ENCODE results near the gene NR6A1. TPM values are rescaled to one million over a fixed set of nuclear protein-coding genes. Genes with fewer than 3 reads are reported as not detected.

Gene NR6A1
- total and polyA plus RNA-seq, 2 of the 8 experiments (the other 6 are each of a cell fraction or from before 2014, with no cell fraction given) = 93.2 to 237 TPM

DNA sequence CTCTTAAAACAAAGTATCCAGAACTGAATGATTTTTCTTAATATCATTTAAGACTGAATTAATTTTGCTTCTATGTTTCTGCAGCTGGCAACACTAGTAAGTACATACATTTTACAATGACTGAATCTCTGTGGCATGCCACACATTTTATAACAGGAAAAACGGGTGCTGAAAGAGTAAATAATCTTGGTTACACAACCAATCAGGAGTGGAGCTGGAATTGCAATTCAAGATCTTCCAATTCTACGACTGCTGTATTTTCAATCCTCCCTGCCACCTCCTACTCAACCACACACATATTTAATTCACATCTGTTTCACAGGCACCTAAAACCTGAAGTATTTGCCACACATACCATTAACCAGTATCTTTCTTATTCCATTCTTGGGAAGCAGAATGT is 211.2 kb downstream of the NR6A1 start:
- no peak overlapping the region for H3K27ac ChIP-seq (ENCODE audit: low read depth, low read length)
- H4K91ac ChIP-seq (replicated peaks; ENCODE audit: insufficient read length, low read length) = no peak overlapping the region
- no peak overlapping the region for H3K4me2 ChIP-seq (ENCODE audit: insufficient read depth in 1 of 2, low read depth in 2 of 2, low read length in 2 of 2)
- H3K79me2 ChIP-seq (ENCODE audit: control insufficient read depth in 1 of 2, insufficient read depth in 2 of 2, low read length in 2 of 2) = peaks cover 0 to 59% of the 10 kb centered on the region in 2 experiments; a peak in 2 of 4 replicates
- H2BK15ac ChIP-seq (ENCODE audit: low read length) = no peak overlapping the region
- no peaks in the 10 kb centered on the region for H3K36me3 ChIP-seq (ENCODE audit: control insufficient read depth in 2 of 4, insufficient read depth in 4 of 4, low read length in 3 of 4)
- H4K8ac ChIP-seq (ENCODE audit: extremely low read depth, insufficient read depth, low read length) = no peak overlapping the region
- no peak overlapping the region for H2BK5ac ChIP-seq (ENCODE audit: low read depth, low read length)
- H3K18ac ChIP-seq (ENCODE audit: extremely low read depth, low read length) = no peak overlapping the region; the same call in 1 of the 2 replicates
- H3K9ac ChIP-seq (replicated peaks in 1 of 4; ENCODE audit: extremely low read depth in 1 of 4, low read depth in 3 of 4, low read length in 3 of 4) = no peak overlapping the region
- ChIA-PET POLR2A (ENCODE audit: partially characterized antibody) (no interaction called here), CTCF (ENCODE audit: partially characterized antibody) (interaction anchor here (1.9 kb wide), 1 partner anchor 153 kb away, joined by 7 read pairs; no protein-coding TSS in a partner anchor)
- H4K20me1 ChIP-seq (replicated peaks in 1 of 2; ENCODE audit: control insufficient read depth in 1 of 2, insufficient read depth in 2 of 2, low read length in 2 of 2) = no peaks in the 10 kb centered on the region
- H3K9me3 ChIP-seq (ENCODE audit: insufficient read depth in 2 of 2, low read depth in 1 of 2, low read length in 1 of 2) = no peaks in the 10 kb centered on the region
- H2BK20ac ChIP-seq (ENCODE audit: low read length) = no peak overlapping the region
- DNase-seq (ENCODE audit: low read depth in 1 of 2, low spot score in 2 of 2) = no peak
- WGBS, 2 experiments (ENCODE audit: extremely low coverage in 1 of 2, insufficient coverage in 1 of 2, insufficient read length in 1 of 2, insufficient replicate concordance in 2 of 2, low coverage in 1 of 2, low lambda C conversion rate in 2 of 2, missing lambda C conversion rate in 1 of 2) = 79% methylated on average over 2 of the region's 2 CpGs; no CpG with 5 or more reads in 1 of the 2 experiments
- H3K4me1 ChIP-seq (replicated peaks in 1 of 4; ENCODE audit: control insufficient read depth in 3 of 4, insufficient read depth in 4 of 4, low read length in 3 of 4) = peaks cover 0 to 4% (median 1%) of the 10 kb centered on the region in 4 experiments; a peak in 4 of 7 replicates
- no peak overlapping the region for H2BK12ac ChIP-seq (ENCODE audit: low read depth, low read length)
- no peak overlapping the region for H3K4ac ChIP-seq (replicated peaks; ENCODE audit: insufficient read length, low read depth, low read length)
- H2BK120ac ChIP-seq (replicated peaks; ENCODE audit: low read depth, low read length) = no peak overlapping the region
- H3K79me1 ChIP-seq (ENCODE audit: low read depth, low read length) = peaks cover 4% of the 10 kb centered on the region; the same call in 1 of the 2 replicates
- H3K56ac ChIP-seq (replicated peaks; ENCODE audit: insufficient read length, low read depth, low read length) = no peak overlapping the region
- no peaks in the 10 kb centered on the region for H3K27me3 ChIP-seq (replicated peaks in 1 of 4; ENCODE audit: control insufficient read depth in 3 of 4, extremely low read depth in 1 of 4, insufficient read depth in 3 of 4, low read length in 3 of 4)
- no peak for FAIRE-seq
- H3K14ac ChIP-seq (ENCODE audit: insufficient read length) = no peak overlapping the region
- H2AFZ ChIP-seq (ENCODE audit: low read length) = no peak overlapping the region
- H3K4me3 ChIP-seq (ENCODE audit: extremely low read depth in 1 of 4, insufficient read depth in 2 of 4, low read depth in 3 of 4, low read length in 4 of 4) = no peak overlapping the region
- no peak overlapping the region for H3K23ac ChIP-seq (ENCODE audit: insufficient read length)
- H3K23me2 ChIP-seq (ENCODE audit: low read depth, low read length) = no peaks in the 10 kb centered on the region
- no peak overlapping the region for H4K5ac ChIP-seq (ENCODE audit: insufficient read length, low read depth, low read length)
- H2AK5ac ChIP-seq (ENCODE audit: low read depth, low read length) = no peak overlapping the region
- TF ChIP-seq, protein P1, sequence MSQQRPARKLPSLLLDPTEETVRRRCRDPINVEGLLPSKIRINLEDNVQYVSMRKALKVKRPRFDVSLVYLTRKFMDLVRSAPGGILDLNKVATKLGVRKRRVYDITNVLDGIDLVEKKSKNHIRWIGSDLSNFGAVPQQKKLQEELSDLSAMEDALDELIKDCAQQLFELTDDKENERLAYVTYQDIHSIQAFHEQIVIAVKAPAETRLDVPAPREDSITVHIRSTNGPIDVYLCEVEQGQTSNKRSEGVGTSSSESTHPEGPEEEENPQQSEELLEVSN (IDR thresholded peaks at IDR 0.05) = no peak
- TF ChIP-seq GTF2F1 (IDR thresholded peaks at IDR 0.05; ENCODE audit: borderline replicate concordance, low read depth, low read length) = no peak
- no peak for TF ChIP-seq TBP (IDR thresholded peaks at IDR 0.05; ENCODE audit: low read depth, low read length)
- no peak for TF ChIP-seq POU5F1 (IDR thresholded peaks at IDR 0.05; ENCODE audit: low read depth, low read length)
- TF ChIP-seq SP4 (IDR thresholded peaks at IDR 0.05; ENCODE audit: low read length) = no peak
- no peak for TF ChIP-seq NANOG (IDR thresholded peaks at IDR 0.05; ENCODE audit: insufficient read depth, low read depth, low read length, poor library complexity, severe bottlenecking)
- TF ChIP-seq TAF7 (optimal IDR thresholded peaks at IDR 0.05; ENCODE audit: borderline replicate concordance, low read depth, low read length) = no peak
- TF ChIP-seq POLR2A (IDR thresholded peaks at IDR 0.05; ENCODE audit: control extremely low read depth in 1 of 2, low read depth in 2 of 2, low read length in 2 of 2) = no peak
- TF ChIP-seq, protein P2, sequence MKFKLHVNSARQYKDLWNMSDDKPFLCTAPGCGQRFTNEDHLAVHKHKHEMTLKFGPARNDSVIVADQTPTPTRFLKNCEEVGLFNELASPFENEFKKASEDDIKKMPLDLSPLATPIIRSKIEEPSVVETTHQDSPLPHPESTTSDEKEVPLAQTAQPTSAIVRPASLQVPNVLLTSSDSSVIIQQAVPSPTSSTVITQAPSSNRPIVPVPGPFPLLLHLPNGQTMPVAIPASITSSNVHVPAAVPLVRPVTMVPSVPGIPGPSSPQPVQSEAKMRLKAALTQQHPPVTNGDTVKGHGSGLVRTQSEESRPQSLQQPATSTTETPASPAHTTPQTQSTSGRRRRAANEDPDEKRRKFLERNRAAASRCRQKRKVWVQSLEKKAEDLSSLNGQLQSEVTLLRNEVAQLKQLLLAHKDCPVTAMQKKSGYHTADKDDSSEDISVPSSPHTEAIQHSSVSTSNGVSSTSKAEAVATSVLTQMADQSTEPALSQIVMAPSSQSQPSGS (IDR thresholded peaks at IDR 0.05; ENCODE audit: low read length) = no peak
- TF ChIP-seq SAP30 (IDR thresholded peaks at IDR 0.05; ENCODE audit: insufficient read depth, insufficient replicate concordance, low read length) = no peak
- no peak for TF ChIP-seq JUN (IDR thresholded peaks at IDR 0.05; ENCODE audit: low read depth, low read length)
- no peak for TF ChIP-seq NRF1 (IDR thresholded peaks at IDR 0.05; ENCODE audit: low read depth, low read length)

Data from H1 (cell line).